ENCODE results near the gene SDK1. TPM values are rescaled to one million over a fixed set of nuclear protein-coding genes. Genes with fewer than 3 reads are reported as not detected.

SDK1 gene
- total and polyA plus RNA-seq, 2 experiments from 2014 or later: 2.1 to 10.0 TPM

GRCh38 chr7:3984456-3984855 is 683.4 kb downstream of the SDK1 start (continued):
- TF ChIP-seq REST (IDR thresholded peaks at IDR 0.05; ENCODE audit: unreplicated experiment) (no peak), CREB1 (CRISPR knock-in tag; IDR thresholded peaks at IDR 0.05; ENCODE audit: low read depth) (no peak), POLR2AphosphoS5 (IDR thresholded peaks at IDR 0.05; ENCODE audit: low read depth) (no peak), EZH2phosphoT487 (IDR thresholded peaks at IDR 0.05; ENCODE audit: unreplicated experiment) (no peak)

- TF ChIP-seq ZNF462 (CRISPR knock-in tag; IDR thresholded peaks at IDR 0.05): no peak
- no peak for TF ChIP-seq CTCF (conservative IDR thresholded peaks at IDR 0.05; ENCODE audit: low read depth in 2 of 2)
- TF ChIP-seq EZH2 (IDR thresholded peaks at IDR 0.05; ENCODE audit: low read depth, unreplicated experiment): no peak
- TF ChIP-seq STAT1 (IDR thresholded peaks at IDR 0.05; ENCODE audit: unreplicated experiment): no peak
- TF ChIP-seq POLR2AphosphoS5 (IDR thresholded peaks at IDR 0.05; ENCODE audit: low read depth): no peak
- TF ChIP-seq ZNF331 (CRISPR knock-in tag; IDR thresholded peaks at IDR 0.05; ENCODE audit: low read depth): no peak
- TF ChIP-seq JUNB (IDR thresholded peaks at IDR 0.05; ENCODE audit: unreplicated experiment): no peak
- TF ChIP-seq REST (IDR thresholded peaks at IDR 0.05; ENCODE audit: unreplicated experiment): no peak
- peak overlapping the region; percentile 23; the same call in 1 of the 2 replicates for H3K27ac Mint-ChIP-seq
- no peak overlapping the region for H3K4me3 Mint-ChIP-seq
- H3K4me1 Mint-ChIP-seq: no peaks in the 10 kb centered on the region; the same call in 1 of the 3 replicates
- peaks cover 5% of the 10 kb centered on the region; the same call in 2 of the 3 replicates for H3K36me3 Mint-ChIP-seq (ENCODE audit: low read depth)
- H3K27me3 ChIP-seq (ENCODE audit: insufficient read depth): no peaks in the 10 kb centered on the region
- H3K36me3 ChIP-seq (ENCODE audit: insufficient read depth): no peaks in the 10 kb centered on the region
- H2AFZ ChIP-seq: no peak overlapping the region
- H3F3A ChIP-seq (replicated peaks; ENCODE audit: low read depth): no peaks in the 10 kb centered on the region
- ATAC-seq (no peak), DNase-seq (ENCODE audit: low spot score) (no peak)
- no peaks in the 10 kb centered on the region for H3K79me2 ChIP-seq (replicated peaks; ENCODE audit: insufficient read depth)
- H3K4me2 ChIP-seq: no peak overlapping the region
- H3K9me2 ChIP-seq (ENCODE audit: insufficient read depth): no peaks in the 10 kb centered on the region
- peaks cover 4% of the 10 kb centered on the region for H3K27me3 Mint-ChIP-seq (ENCODE audit: insufficient read depth, low read depth, poor library complexity)
- H4K20me1 ChIP-seq (replicated peaks; ENCODE audit: insufficient read depth): no peaks in the 10 kb centered on the region
- no peak overlapping the region for H3K27ac ChIP-seq (ENCODE audit: low read depth)
- H3K9me3 Mint-ChIP-seq: peaks cover 4% of the 10 kb centered on the region; the same call in 1 of the 3 replicates
- H3K4me3 ChIP-seq: no peak overlapping the region
- peaks cover 5% of the 10 kb centered on the region; the same call in 1 of the 2 replicates for H3K4me1 ChIP-seq (ENCODE audit: insufficient read depth)
These were observed 685.9 kb downstream of the SDK1 start for GRCh38 chr7:3986927-3987326.

Data from GM23338 (cell line).